ENCODE measurements around the gene NRG4.

DNA sequence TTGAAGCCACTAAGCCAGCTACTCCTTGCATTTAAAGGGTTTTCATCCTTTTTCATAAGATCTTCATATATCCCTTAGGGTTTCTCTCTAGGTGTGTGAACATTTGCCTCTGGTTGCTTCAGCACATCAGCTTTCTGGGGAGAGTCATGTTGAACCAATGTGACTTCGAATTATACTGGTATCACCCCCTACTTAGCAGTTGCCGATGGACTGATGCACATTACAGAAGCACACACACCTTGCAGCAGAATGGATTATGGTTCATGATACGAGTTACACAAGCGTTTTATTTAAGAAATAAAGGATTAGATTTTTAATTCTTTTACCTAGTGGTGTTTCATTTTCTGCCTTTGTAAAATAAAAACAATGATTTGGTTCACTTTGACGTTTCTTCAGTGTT, 69.0 kb downstream of the NRG4 start:
- TF ChIP-seq, protein P1, sequence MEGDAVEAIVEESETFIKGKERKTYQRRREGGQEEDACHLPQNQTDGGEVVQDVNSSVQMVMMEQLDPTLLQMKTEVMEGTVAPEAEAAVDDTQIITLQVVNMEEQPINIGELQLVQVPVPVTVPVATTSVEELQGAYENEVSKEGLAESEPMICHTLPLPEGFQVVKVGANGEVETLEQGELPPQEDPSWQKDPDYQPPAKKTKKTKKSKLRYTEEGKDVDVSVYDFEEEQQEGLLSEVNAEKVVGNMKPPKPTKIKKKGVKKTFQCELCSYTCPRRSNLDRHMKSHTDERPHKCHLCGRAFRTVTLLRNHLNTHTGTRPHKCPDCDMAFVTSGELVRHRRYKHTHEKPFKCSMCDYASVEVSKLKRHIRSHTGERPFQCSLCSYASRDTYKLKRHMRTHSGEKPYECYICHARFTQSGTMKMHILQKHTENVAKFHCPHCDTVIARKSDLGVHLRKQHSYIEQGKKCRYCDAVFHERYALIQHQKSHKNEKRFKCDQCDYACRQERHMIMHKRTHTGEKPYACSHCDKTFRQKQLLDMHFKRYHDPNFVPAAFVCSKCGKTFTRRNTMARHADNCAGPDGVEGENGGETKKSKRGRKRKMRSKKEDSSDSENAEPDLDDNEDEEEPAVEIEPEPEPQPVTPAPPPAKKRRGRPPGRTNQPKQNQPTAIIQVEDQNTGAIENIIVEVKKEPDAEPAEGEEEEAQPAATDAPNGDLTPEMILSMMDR (conservative IDR thresholded peaks at IDR 0.05; ENCODE audit: low read depth in 2 of 2), result no peak
- TF ChIP-seq POLR2AphosphoS5 (IDR thresholded peaks at IDR 0.05; ENCODE audit: low read depth) (peak; percentile 4; the same call in 1 of the 2 replicates), STAT1 (IDR thresholded peaks at IDR 0.05; ENCODE audit: unreplicated experiment) (no peak), EZH2 (IDR thresholded peaks at IDR 0.05; ENCODE audit: low read depth, unreplicated experiment) (no peak)

Data from GM23338 (cell line).